Astrocyte (in vitro differentiated cells and primary cell): ENCODE results near the gene DCLK1. TPM values are rescaled to one million over a fixed set of nuclear protein-coding genes. Genes with fewer than 3 reads are reported as not detected.

Experiments used
- DNase-seq: peaks from one replicate; pipeline ENCODE4 v3.0.0-alpha.2; 2010; ENCODE audit warnings: low read depth
- FAIRE-seq: peaks from 2 replicates; lab custom pipeline; 2011; peaks lifted over from hg19 to GRCh38; lab: Jason Lieb, UNC
- H2AFZ ChIP-seq: 2 replicates; pipeline ENCODE4 v1.6.0; 2012; ENCODE audit warnings: low read depth, low read length, inconsistent platforms
- H3K27ac ChIP-seq: 2 replicates; pipeline ENCODE4 v1.5.1; 2011; ENCODE audit warnings: low read depth, low read length, inconsistent platforms
- H3K27me3 ChIP-seq: 2 replicates; pipeline ENCODE4 v1.6.0; 2011; ENCODE audit warnings: low read length, inconsistent platforms; ENCODE audit not compliant: insufficient read depth
- H3K36me3 ChIP-seq: 2 replicates; pipeline ENCODE4 v1.5.1; 2011; ENCODE audit warnings: low read length, inconsistent platforms; ENCODE audit not compliant: insufficient read depth
- H3K4me1 ChIP-seq: 2 replicates; pipeline ENCODE4 v1.5.1; 2011; ENCODE audit warnings: low read length, inconsistent platforms; ENCODE audit not compliant: insufficient read depth
- H3K4me2 ChIP-seq: 2 replicates; pipeline ENCODE4 v1.6.0; 2012; ENCODE audit warnings: low read length, inconsistent platforms
- H3K4me3 ChIP-seq: 2 replicates; pipeline ENCODE4 v1.5.1; 2011; ENCODE audit warnings: low read depth, mild to moderate bottlenecking, low read length, inconsistent platforms; ENCODE audit not compliant: insufficient read depth
- H3K79me2 ChIP-seq: 2 replicates; pipeline ENCODE4 v1.6.0; 2012; ENCODE audit warnings: mild to moderate bottlenecking, low read length, inconsistent platforms; ENCODE audit not compliant: insufficient read depth
- H3K9ac ChIP-seq: 2 replicates; pipeline ENCODE4 v1.6.0; 2012; ENCODE audit warnings: mild to moderate bottlenecking, low read length, inconsistent platforms
- H3K9me3 ChIP-seq: 2 replicates; pipeline ENCODE4 v1.5.1; 2012; ENCODE audit warnings: low read depth, mild to moderate bottlenecking, low read length, inconsistent platforms; ENCODE audit not compliant: insufficient read depth
- H4K20me1 ChIP-seq: 2 replicates; pipeline ENCODE4 v1.6.0; 2012; ENCODE audit warnings: low read length, inconsistent platforms; ENCODE audit not compliant: insufficient read depth
- H3K27ac Mint-ChIP-seq: one replicate; pipeline ENCODE4 v1.8.0; 2021; ENCODE audit warnings: mild to moderate bottlenecking, mixed read lengths; ENCODE audit not compliant: unreplicated experiment
- H3K27me3 Mint-ChIP-seq: one replicate; pipeline ENCODE4 v1.8.0; 2021; ENCODE audit warnings: low read depth, mixed read lengths; ENCODE audit not compliant: unreplicated experiment
- H3K36me3 Mint-ChIP-seq: one replicate; pipeline ENCODE4 v1.8.0; 2021; ENCODE audit warnings: low read depth, mixed read lengths; ENCODE audit not compliant: unreplicated experiment
- H3K4me1 Mint-ChIP-seq: one replicate; pipeline ENCODE4 v1.8.0; 2021; ENCODE audit warnings: low read depth, mixed read lengths; ENCODE audit not compliant: unreplicated experiment
- H3K4me3 Mint-ChIP-seq: one replicate; pipeline ENCODE4 v1.8.0; 2021; ENCODE audit warnings: mild to moderate bottlenecking, moderate library complexity, mixed read lengths; ENCODE audit not compliant: unreplicated experiment
- H3K9me3 Mint-ChIP-seq: one replicate; pipeline ENCODE4 v1.8.0; 2021; ENCODE audit warnings: mild to moderate bottlenecking, mixed read lengths; ENCODE audit not compliant: unreplicated experiment
- EZH2 ChIP-seq: IDR thresholded peaks from 2 replicates; pipeline ENCODE4 v1.6.1; 2012; ENCODE audit warnings: mild to moderate bottlenecking, low read length, inconsistent platforms; ENCODE audit not compliant: insufficient read depth
- total RNA-seq: library from RNA; stranded (reverse); gene quantifications from 2 replicates; pipeline ENCODE4 v1.2.1, GENCODE V29; 2021
- TF ChIP-seq, protein P1 (sequence below): IDR thresholded peaks from 2 replicates; pipeline ENCODE4 v1.5.1; 2011; ENCODE audit warnings: low read depth, mild to moderate bottlenecking, inconsistent platforms, low read length, moderate library complexity; ENCODE audit not compliant: insufficient read depth

The DCLK1 gene
- total RNA-seq, 1 donor from 2014 or later, result 4.9 TPM

DNA sequence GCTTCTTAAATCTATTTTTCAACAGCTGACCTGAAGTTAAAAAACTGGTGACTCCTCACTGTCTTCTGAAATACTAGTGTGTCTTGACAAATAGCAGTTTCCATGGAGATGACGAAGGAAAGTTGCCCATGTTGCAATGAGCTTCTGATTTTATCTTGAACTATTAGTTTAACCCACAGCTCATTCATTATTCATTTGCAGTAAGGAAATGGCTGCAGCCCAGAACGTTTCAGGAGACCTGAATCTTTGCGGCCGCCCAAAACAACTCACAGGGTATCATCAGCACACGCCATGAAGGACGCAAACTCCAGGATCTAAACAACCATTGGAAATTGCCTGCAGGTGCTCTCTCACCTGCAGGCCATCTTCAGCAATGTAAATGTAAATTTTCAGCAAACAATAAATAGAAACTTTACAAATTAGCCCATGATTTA is 142.5 kb downstream of the DCLK1 start:
- FAIRE-seq (no peak), DNase-seq (peak; percentile 92)
- TF ChIP-seq, protein P1, sequence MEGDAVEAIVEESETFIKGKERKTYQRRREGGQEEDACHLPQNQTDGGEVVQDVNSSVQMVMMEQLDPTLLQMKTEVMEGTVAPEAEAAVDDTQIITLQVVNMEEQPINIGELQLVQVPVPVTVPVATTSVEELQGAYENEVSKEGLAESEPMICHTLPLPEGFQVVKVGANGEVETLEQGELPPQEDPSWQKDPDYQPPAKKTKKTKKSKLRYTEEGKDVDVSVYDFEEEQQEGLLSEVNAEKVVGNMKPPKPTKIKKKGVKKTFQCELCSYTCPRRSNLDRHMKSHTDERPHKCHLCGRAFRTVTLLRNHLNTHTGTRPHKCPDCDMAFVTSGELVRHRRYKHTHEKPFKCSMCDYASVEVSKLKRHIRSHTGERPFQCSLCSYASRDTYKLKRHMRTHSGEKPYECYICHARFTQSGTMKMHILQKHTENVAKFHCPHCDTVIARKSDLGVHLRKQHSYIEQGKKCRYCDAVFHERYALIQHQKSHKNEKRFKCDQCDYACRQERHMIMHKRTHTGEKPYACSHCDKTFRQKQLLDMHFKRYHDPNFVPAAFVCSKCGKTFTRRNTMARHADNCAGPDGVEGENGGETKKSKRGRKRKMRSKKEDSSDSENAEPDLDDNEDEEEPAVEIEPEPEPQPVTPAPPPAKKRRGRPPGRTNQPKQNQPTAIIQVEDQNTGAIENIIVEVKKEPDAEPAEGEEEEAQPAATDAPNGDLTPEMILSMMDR, result no peak
- no peak for TF ChIP-seq EZH2
- H3K4me2 ChIP-seq, result peak overlapping the region; percentile 9
- no peaks in the 10 kb centered on the region for H4K20me1 ChIP-seq
- peaks cover 15% of the 10 kb centered on the region for H3K4me1 ChIP-seq
- no peak overlapping the region for H3K27ac Mint-ChIP-seq
- H3K4me3 Mint-ChIP-seq, result no peak overlapping the region
- H3K4me3 ChIP-seq, result no peak overlapping the region
- no peaks in the 10 kb centered on the region for H3K36me3 ChIP-seq
- no peaks in the 10 kb centered on the region for H3K27me3 Mint-ChIP-seq
- H3K36me3 Mint-ChIP-seq, result no peaks in the 10 kb centered on the region
- H3K9me3 Mint-ChIP-seq, result peaks cover 4% of the 10 kb centered on the region
- no peak overlapping the region for H3K27ac ChIP-seq
- H3K9me3 ChIP-seq, result no peaks in the 10 kb centered on the region
- H3K27me3 ChIP-seq, result no peaks in the 10 kb centered on the region
- no peak overlapping the region for H2AFZ ChIP-seq
- peaks cover 5% of the 10 kb centered on the region for H3K4me1 Mint-ChIP-seq
- H3K79me2 ChIP-seq, result no peaks in the 10 kb centered on the region
- no peak overlapping the region for H3K9ac ChIP-seq

DNA sequence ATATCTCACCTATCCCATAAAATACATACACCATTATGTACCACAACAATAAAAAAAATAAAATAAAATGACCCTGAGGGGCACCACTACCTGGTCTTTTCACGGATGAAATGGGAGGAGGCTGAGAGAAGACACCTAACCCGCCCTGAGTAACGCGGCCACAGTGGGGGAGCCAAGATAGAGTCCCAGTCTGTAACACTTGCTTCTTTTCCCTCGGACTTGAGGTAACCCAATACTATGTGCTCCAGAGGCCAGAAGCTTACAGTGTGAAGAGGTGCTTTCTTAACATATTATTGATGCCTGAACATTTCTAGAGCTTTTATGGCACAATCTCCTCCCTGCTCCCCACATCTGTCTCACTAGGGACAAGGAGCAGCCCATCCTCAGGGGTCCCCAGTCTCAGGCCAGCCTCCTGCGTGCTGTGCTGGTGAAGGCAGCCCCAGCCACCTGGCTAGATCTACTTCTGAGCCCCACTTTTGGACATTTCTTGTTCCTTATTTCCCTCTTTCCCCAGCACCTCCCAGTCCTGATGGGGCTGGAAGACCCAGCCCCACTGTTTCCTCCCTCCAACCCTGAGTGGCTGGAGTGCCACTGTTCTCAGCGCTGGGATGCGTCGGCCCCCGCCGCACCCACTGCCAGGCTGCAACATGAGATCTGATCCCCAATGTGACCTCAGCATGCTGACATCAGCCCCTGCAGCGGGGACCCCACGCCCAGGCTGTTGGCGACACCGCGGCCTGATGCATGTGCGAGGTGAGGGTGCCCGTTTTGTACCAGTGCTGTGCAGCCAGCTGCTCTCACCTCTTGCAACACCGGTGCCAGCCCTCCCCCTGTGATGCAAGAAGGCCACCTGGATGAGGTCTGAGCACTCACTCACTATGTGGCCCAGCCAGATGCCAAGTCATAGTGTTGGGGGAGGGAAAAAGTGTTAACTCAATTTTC is 143.3 kb downstream of the DCLK1 start:
- Mint-ChIP-seq H3K27ac (no peak overlapping the region), H3K27me3 (no peaks in the 10 kb centered on the region), H3K4me3 (no peak overlapping the region), H3K4me1 (no peaks in the 10 kb centered on the region), H3K36me3 (no peaks in the 10 kb centered on the region), H3K9me3 (peaks cover 4% of the 10 kb centered on the region)
- H3K4me3 ChIP-seq, result no peak overlapping the region
- H3K4me2 ChIP-seq, result no peak overlapping the region
- no peak overlapping the region for H3K9ac ChIP-seq
- no peaks in the 10 kb centered on the region for H3K9me3 ChIP-seq
- DNase-seq, result no peak
- no peak overlapping the region for H2AFZ ChIP-seq
- no peak for FAIRE-seq
- no peaks in the 10 kb centered on the region for H3K27me3 ChIP-seq
- H4K20me1 ChIP-seq, result no peaks in the 10 kb centered on the region
- TF ChIP-seq, protein P1, result no peak
- TF ChIP-seq EZH2, result no peak
- H3K36me3 ChIP-seq, result no peaks in the 10 kb centered on the region
- no peaks in the 10 kb centered on the region for H3K79me2 ChIP-seq
- H3K4me1 ChIP-seq, result peaks cover 6% of the 10 kb centered on the region
- H3K27ac ChIP-seq, result no peak overlapping the region
